ENCODE results near the gene MIX23.

GRCh38 chr3:122395582-122395981, 12.6 kb upstream of the MIX23 start:
- TF ChIP-seq CTCF (IDR thresholded peaks at IDR 0.05) (no peak), POLR2A (IDR thresholded peaks at IDR 0.05) (no peak)
